Bronchial epithelial cell (primary cell): Measurements from ENCODE around the gene ERN2. TPM values are rescaled to one million over a fixed set of nuclear protein-coding genes. Genes with fewer than 3 reads are reported as not detected.

Experiments
- DNase-seq: peaks from one replicate; pipeline ENCODE4 v3.0.0-alpha.2; 2010; ENCODE audit warnings: low read depth
- FAIRE-seq: peaks from 2 replicates; lab custom pipeline; 2011; peaks lifted over from hg19 to GRCh38; lab: Jason Lieb, UNC
- H3K27me3 ChIP-seq: 2 replicates; pipeline ENCODE4 v1.5.1; 2011; ENCODE audit warnings: low read length; ENCODE audit not compliant: control insufficient read depth, insufficient read depth
- H3K36me3 ChIP-seq: 2 replicates; pipeline ENCODE4 v1.5.1; 2011; ENCODE audit warnings: low read length; ENCODE audit not compliant: control insufficient read depth, insufficient read depth
- H3K4me3 ChIP-seq: 2 replicates; pipeline ENCODE4 v1.5.1; 2011; ENCODE audit warnings: mild to moderate bottlenecking, low read depth, low read length, control low read depth
- total RNA-seq: library from RNA; depleted of rRNA; stranded (reverse); fragments of >200 nt; gene quantifications from 2 replicates; pipeline ENCODE4 v1.2.1, GENCODE V29; 2014
- TF ChIP-seq, protein P1 (sequence below): IDR thresholded peaks from 2 replicates; pipeline ENCODE4 v1.5.1; 2011; ENCODE audit warnings: mild to moderate bottlenecking, moderate library complexity, low read length, control low read depth, inconsistent platforms; ENCODE audit not compliant: insufficient read depth, severe bottlenecking

ERN2 gene
- total RNA-seq, 1 donor from 2014 or later = 0.26 TPM

DNA sequence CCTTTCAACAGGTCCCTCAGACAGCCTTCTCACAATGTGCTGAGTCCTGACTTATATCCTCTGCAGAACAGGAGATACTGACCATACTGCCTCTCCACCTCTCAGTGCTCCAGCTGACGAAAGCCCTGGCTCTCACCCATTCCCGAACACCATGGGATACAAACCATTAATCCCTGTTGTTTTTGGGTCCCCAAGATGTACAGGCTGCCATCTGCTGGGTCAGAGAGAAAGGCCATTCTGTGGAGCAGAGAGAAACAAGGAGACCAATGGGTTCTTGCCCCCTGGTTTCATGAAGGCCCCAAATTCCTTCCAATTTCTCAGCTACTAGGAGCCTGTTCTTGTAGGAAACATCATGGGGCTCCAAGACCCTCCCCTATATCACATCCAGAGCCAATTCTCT, 3.0 kb downstream of the ERN2 start:
- H3K4me3 ChIP-seq = no peak overlapping the region
- peak; percentile 13 for FAIRE-seq
- no peaks in the 10 kb centered on the region for H3K36me3 ChIP-seq
- TF ChIP-seq, protein P1, sequence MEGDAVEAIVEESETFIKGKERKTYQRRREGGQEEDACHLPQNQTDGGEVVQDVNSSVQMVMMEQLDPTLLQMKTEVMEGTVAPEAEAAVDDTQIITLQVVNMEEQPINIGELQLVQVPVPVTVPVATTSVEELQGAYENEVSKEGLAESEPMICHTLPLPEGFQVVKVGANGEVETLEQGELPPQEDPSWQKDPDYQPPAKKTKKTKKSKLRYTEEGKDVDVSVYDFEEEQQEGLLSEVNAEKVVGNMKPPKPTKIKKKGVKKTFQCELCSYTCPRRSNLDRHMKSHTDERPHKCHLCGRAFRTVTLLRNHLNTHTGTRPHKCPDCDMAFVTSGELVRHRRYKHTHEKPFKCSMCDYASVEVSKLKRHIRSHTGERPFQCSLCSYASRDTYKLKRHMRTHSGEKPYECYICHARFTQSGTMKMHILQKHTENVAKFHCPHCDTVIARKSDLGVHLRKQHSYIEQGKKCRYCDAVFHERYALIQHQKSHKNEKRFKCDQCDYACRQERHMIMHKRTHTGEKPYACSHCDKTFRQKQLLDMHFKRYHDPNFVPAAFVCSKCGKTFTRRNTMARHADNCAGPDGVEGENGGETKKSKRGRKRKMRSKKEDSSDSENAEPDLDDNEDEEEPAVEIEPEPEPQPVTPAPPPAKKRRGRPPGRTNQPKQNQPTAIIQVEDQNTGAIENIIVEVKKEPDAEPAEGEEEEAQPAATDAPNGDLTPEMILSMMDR = no peak
- no peak for DNase-seq
- peaks cover 3% of the 10 kb centered on the region for H3K27me3 ChIP-seq

DNA sequence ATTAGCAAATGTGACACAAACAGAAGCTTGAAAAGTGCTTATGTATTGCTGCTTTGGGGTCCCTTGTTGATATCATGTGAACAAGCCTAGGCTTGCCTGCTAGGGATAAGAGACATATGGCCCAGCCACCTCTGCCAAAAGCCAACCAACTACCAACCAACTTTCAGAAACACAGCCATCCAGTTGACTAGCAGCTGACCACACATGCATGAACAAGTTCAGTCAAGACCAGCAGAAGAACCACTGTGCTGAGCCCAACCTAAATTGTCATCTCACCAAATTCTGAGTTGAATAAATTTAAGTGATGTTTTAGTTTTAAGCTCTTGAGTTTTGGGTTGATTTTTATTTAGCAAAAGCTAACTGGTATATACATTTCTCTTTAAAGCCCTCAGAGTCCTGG, 3.5 kb downstream of the ERN2 start:
- TF ChIP-seq, protein P1 = no peak
- Histone ChIP-seq H3K27me3 (no peaks in the 10 kb centered on the region), H3K4me3 (no peak overlapping the region), H3K36me3 (no peaks in the 10 kb centered on the region)
- no peak for FAIRE-seq
- no peak for DNase-seq

DNA sequence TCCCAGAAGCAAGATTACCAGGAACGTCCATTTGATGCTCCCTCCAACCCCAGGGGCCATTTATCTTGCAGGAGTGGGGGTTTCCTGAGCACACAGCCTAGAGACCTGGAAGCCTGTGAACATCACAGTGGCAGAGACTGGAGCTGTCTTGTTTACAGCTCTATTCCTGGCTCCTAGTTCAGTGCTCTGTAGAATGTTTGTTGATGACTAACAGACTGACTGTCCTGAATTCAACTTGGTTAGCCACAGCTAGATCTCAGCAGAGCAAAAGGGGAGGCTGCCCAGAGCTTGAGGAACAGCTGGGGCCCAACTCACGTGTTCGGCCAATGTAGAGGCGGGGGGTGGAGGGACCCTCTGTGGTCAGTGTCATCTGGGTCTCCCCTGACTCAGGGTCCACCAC, 6.6 kb downstream of the ERN2 start:
- TF ChIP-seq, protein P1 = no peak
- Histone ChIP-seq H3K36me3 (no peaks in the 10 kb centered on the region), H3K4me3 (no peak overlapping the region), H3K27me3 (no peaks in the 10 kb centered on the region)
- FAIRE-seq = no peak
- DNase-seq = no peak

DNA sequence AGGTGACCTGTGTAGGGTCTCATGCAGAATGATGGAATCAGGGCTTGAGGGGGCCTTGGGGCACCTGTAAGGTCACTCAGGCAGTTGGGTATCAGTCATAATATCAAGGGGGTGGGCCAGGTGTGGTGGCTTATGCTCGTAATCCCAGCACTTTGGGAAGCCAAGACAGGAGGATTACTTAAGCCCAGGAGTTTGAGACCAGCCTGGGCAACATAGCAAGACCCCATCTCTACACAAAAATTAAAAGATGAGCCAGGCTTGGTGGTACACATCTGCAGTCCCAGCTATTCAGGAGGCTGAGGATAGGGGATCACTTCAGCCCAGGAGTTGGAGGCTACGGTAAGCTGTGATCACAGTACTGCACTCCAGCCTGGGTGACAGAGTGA, 7.5 kb downstream of the ERN2 start:
- no peak for FAIRE-seq
- TF ChIP-seq, protein P1 = no peak
- Histone ChIP-seq H3K4me3 (no peak overlapping the region), H3K36me3 (no peaks in the 10 kb centered on the region), H3K27me3 (no peaks in the 10 kb centered on the region)
- DNase-seq = no peak

DNA sequence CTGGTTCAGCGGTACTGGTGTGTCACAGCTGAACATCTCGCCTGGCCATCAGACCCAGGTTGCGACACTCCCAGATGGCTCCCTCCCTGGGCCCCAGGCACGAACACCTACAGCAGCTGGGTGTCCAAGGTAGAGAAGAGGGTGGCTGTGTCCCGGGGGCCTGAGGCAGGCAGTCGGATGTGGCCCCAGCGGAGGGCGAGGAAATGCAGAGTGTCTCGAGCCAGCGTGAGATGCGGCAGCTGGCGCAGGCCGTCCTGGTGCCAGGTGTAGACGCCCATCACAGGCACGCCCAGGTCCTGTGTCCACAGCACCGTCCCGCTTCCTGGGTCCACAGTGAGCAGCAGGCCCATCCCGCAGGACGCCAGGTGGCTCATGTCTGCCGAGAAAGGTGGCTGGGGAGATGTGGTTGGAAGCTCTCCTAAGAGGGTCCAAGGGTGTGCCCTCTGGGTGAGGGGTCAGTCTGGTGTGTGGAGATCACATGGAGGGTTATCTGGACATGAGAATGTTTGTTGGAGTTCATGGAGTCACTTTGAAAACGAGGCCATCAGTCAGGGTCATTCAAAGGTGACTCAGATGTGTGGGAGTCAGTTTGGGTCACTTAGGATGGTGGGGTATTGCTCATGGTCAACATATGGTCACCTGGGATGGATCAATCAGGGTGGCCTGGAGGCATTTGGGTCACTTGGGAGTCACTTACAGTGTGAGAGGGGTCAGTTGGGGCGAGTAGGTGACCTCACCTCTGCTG, 8.1 kb downstream of the ERN2 start:
- Histone ChIP-seq H3K36me3 (no peaks in the 10 kb centered on the region), H3K4me3 (no peak overlapping the region), H3K27me3 (no peaks in the 10 kb centered on the region)
- FAIRE-seq (peak; percentile 32), DNase-seq (no peak)
- TF ChIP-seq, protein P1 = no peak

DNA sequence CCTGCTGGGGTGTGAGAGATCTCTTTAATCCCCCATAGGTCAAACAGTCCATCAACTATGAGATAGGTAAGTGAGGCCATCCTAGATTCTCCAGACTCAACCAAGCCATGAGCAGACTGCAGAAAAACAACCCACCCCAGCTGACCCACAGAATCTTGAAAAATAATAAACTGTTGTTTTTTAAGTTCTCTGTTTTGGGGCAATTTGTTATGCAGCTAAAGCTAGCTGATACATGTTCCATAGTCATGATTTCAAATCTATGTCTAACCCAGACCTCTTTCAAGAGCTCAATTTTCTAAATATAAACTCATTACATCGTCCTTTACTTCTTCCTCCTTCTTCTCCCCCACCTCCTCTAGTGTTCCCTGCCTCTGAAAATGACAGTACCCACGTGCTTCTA, 10.1 kb downstream of the ERN2 start:
- DNase-seq (no peak), FAIRE-seq (no peak)
- H3K36me3 ChIP-seq = no peaks in the 10 kb centered on the region
- TF ChIP-seq, protein P1 = no peak
- H3K27me3 ChIP-seq = no peaks in the 10 kb centered on the region
- H3K4me3 ChIP-seq = no peak overlapping the region
